Stimulated activated CD8-positive, alpha-beta memory T cell treated with anti-CD3 and anti-CD28 coated beads, Interleukin-12 subunit alpha, Interleukin-12 subunit beta, amount 100 ng/mL, for 1 hour (primary cell): ENCODE measurements around the gene PHF1.
"Not testable (repeated sequence)": the region's sequence is repeated elsewhere in the genome, so short reads cannot be mapped to it uniquely, and the experiment has no call there.

Experiments
- DNase-seq: peaks from one replicate; pipeline ENCODE4 v3.0.0-alpha.2; 2020; ENCODE audit warnings: low read depth

Gene PHF1

GRCh38 chr6:33410711-33411631 lies at the start of gene PHF1:
Gene PHF1, plus strand, starts transcription at chr6:33411014. Its CDS starts 1,250 bp downstream, at chr6:33412264.
- peak; percentile 61 for DNase-seq

- not testable (repeated sequence) for DNase-seq
These were observed 47.3 kb upstream of the PHF1 start for GRCh38 chr6:33363486-33363885.

GRCh38 chr6:33364475-33365205 lies 46.2 kb upstream of the PHF1 start:
- not testable (repeated sequence) for DNase-seq

GRCh38 chr6:33365206-33365971 lies 45.4 kb upstream of the PHF1 start:
- not testable (repeated sequence) for DNase-seq

GRCh38 chr6:33367009-33367714 lies 43.7 kb upstream of the PHF1 start:
- DNase-seq, result no peak

- not testable (repeated sequence) for DNase-seq
These were observed 43.1 kb upstream of the PHF1 start for GRCh38 chr6:33367715-33368025.

GRCh38 chr6:33371901-33372300 lies 38.9 kb upstream of the PHF1 start:
- not testable (repeated sequence) for DNase-seq

GRCh38 chr6:33372526-33373123 lies 38.2 kb upstream of the PHF1 start:
- no peak for DNase-seq

- no peak for DNase-seq
These were observed 36.6 kb upstream of the PHF1 start for GRCh38 chr6:33373960-33374910.

- DNase-seq, result no peak
These were observed 35.6 kb upstream of the PHF1 start for GRCh38 chr6:33375143-33375671.

- no peak for DNase-seq
These were observed 33.6 kb upstream of the PHF1 start for GRCh38 chr6:33377171-33377570.

- not testable (repeated sequence) for DNase-seq
These were observed 31.6 kb upstream of the PHF1 start for GRCh38 chr6:33379184-33379583.

- DNase-seq, result no peak
These were observed 30.4 kb upstream of the PHF1 start for GRCh38 chr6:33380272-33380981.

GRCh38 chr6:33383427-33384185 lies 27.2 kb upstream of the PHF1 start:
- DNase-seq, result no peak

- no peak for DNase-seq
These were observed 26.2 kb upstream of the PHF1 start for GRCh38 chr6:33384581-33385020.

GRCh38 chr6:33390173-33390572 lies 20.6 kb upstream of the PHF1 start:
- DNase-seq, result no peak

- no peak for DNase-seq
These were observed 20.0 kb upstream of the PHF1 start for GRCh38 chr6:33390767-33391277.

- peak; percentile 99 for DNase-seq
These were observed 19.4 kb upstream of the PHF1 start, which contains the start of gene KIFC1 for GRCh38 chr6:33391278-33391921. Gene KIFC1, plus strand, starts transcription at chr6:33391823. Its CDS starts 163 bp downstream, at chr6:33391986.
